8988T (cell line): ENCODE results near the gene RTN4R.
A peak's percentile ranks its signal among the peaks of the same experiment; 100 is the strongest.

Experiments
- DNase-seq: peaks from one replicate; pipeline ENCODE4 v3.0.0; 2011

The RTN4R gene

GRCh38 chr22:20256027-20256426 lies 12.1 kb downstream of the RTN4R start:
- no peak for DNase-seq

- DNase-seq = no peak
These were observed 12.9 kb downstream of the RTN4R start for GRCh38 chr22:20254975-20255946.

- DNase-seq = no peak
These were observed 15.0 kb downstream of the RTN4R start for GRCh38 chr22:20253161-20253560.

- DNase-seq = no peak
These were observed 16.1 kb downstream of the RTN4R start for GRCh38 chr22:20251981-20252380.

GRCh38 chr22:20251491-20251890 lies 16.6 kb downstream of the RTN4R start:
- DNase-seq = no peak

GRCh38 chr22:20249797-20250354 lies 18.2 kb downstream of the RTN4R start:
- DNase-seq = no peak

GRCh38 chr22:20248461-20248978 lies 19.6 kb downstream of the RTN4R start:
- DNase-seq = no peak

GRCh38 chr22:20247608-20248171 lies 20.4 kb downstream of the RTN4R start:
- no peak for DNase-seq

- DNase-seq = no peak
These were observed 21.1 kb downstream of the RTN4R start for GRCh38 chr22:20247010-20247505.

- DNase-seq = no peak
These were observed 21.6 kb downstream of the RTN4R start for GRCh38 chr22:20246368-20247009.

- DNase-seq = no peak
These were observed 22.3 kb downstream of the RTN4R start for GRCh38 chr22:20245577-20246367.

GRCh38 chr22:20244691-20245576 lies 23.2 kb downstream of the RTN4R start:
- DNase-seq = no peak

GRCh38 chr22:20244250-20244648 lies 23.9 kb downstream of the RTN4R start:
- DNase-seq = no peak

GRCh38 chr22:20243537-20244249 lies 24.4 kb downstream of the RTN4R start:
- DNase-seq = peak; percentile 60

GRCh38 chr22:20243176-20243536 lies 25.0 kb downstream of the RTN4R start:
- DNase-seq = no peak

GRCh38 chr22:20242393-20243175 lies 25.5 kb downstream of the RTN4R start:
- no peak for DNase-seq

- no peak for DNase-seq
These were observed 26.3 kb downstream of the RTN4R start for GRCh38 chr22:20241579-20242392.

- no peak for DNase-seq
These were observed 27.2 kb downstream of the RTN4R start for GRCh38 chr22:20240900-20241299.

GRCh38 chr22:20240447-20240764 lies 27.7 kb downstream of the RTN4R start:
- DNase-seq = no peak
